Cardiac muscle cell (in vitro differentiated cells and primary cell): ENCODE results near the gene NAMPT. TPM values are rescaled to one million over a fixed set of nuclear protein-coding genes. Genes with fewer than 3 reads are reported as not detected.
"Not testable (repeated sequence)": the region's sequence is repeated elsewhere in the genome, so short reads cannot be mapped to it uniquely, and the experiment has no call there.

Source experiments
- DNase-seq, 2 donors: peaks; one replicate each; pipeline versions ENCODE4 v3.0.0 to v3.0.0-alpha.2; 2010 to 2017; ENCODE audit warnings: low read depth in 1 of 2, low spot score in 1 of 2
- H3K27ac ChIP-seq: fragments of 200-600 bp; sonication (generic); 2 replicates; pipeline ENCODE4 v1.5.1; 2016
- H3K27me3 ChIP-seq: fragments of 200-600 bp; sonication (generic); 2 replicates; pipeline ENCODE4 v1.6.0; 2016; ENCODE audit warnings: control low read depth
- H3K36me3 ChIP-seq: fragments of 200-600 bp; sonication (generic); 2 replicates; pipeline ENCODE4 v1.5.1; 2016; ENCODE audit warnings: control low read depth
- H3K4me1 ChIP-seq: fragments of 200-600 bp; sonication (generic); 2 replicates; pipeline ENCODE4 v1.8.1; 2017; ENCODE audit warnings: low read depth, mild to moderate bottlenecking, mixed run types
- H3K4me3 ChIP-seq: fragments of 200-600 bp; sonication (generic); 2 replicates; pipeline ENCODE4 v1.5.1; 2016; ENCODE audit warnings: mild to moderate bottlenecking
- H3K9me3 ChIP-seq: fragments of 200-600 bp; sonication (generic); 2 replicates; pipeline ENCODE4 v1.5.1; 2017; ENCODE audit warnings: low read depth, mild to moderate bottlenecking, control low read depth
- polyA plus RNA-seq: library from polyadenylated mRNA; unstranded; fragments of >200 nt; fragmentation: Nextera tagmentation; extraction: Ambion mirVana; gene quantifications from 2 replicates; pipeline ENCODE4 v1.2.1, GENCODE V29; 2016
- total RNA-seq: library from RNA; depleted of rRNA; stranded (reverse); fragments of >200 nt; gene quantifications from 2 replicates; pipeline ENCODE4 v1.2.3, GENCODE V29; 2016
- TF ChIP-seq, protein P1 (sequence below): IDR thresholded peaks from 2 replicates; pipeline ENCODE4 v1.5.1; 2012; ENCODE audit warnings: low read depth, mild to moderate bottlenecking, low read length

Gene NAMPT
- total and polyA plus RNA-seq, 2 experiments from 2014 or later = 36.4 to 37.3 TPM

DNA sequence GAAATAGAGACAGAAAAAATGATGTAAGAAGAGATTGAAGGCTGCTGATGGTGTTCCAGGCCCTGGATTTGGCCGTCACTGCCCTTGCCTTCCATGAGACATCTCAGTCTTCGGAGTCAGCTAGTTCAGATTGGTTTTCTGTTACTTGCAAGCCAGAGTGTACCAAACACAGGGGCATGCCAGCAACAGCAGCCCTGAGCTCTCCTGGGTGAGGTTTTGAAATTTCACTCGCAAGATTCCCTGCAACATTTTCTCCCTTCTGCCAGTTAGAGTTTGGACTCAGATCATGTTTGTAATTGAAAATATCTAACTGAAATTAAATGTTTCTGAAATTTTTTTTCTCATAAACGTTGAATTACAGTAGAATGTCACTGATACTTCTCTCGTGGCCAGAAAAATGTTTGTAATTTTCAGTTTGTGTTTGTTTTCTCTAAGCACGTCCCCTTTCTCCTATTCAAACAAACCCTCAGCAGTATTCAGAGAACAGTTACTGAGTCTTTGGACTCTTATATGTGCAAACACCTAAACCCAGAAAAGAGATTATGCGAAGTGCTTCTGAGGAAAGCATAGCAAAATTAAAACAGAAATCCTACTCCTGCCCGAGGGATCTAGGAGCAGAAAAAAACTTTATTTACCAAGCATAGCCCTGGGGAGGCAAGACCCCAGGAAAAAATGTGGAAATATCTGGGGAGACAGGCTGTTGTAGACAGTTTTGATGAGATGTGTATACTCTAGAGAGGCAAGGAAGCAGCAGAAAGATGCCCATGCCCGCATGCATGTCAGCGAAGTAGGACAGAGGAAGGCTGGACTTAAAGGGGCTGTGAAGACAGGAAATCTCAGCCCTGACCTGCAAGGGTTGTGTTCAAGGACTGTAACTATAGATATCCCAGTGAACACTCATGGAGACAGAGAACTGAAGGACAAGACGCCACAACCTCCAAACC is 43.0 kb upstream of the NAMPT start:
- Histone ChIP-seq H3K36me3 (no peaks in the 10 kb centered on the region), H3K4me3 (no peak overlapping the region), H3K27ac (no peak overlapping the region), H3K4me1 (no peaks in the 10 kb centered on the region), H3K9me3 (no peaks in the 10 kb centered on the region), H3K27me3 (no peaks in the 10 kb centered on the region)
- no peak for DNase-seq
- TF ChIP-seq, protein P1, sequence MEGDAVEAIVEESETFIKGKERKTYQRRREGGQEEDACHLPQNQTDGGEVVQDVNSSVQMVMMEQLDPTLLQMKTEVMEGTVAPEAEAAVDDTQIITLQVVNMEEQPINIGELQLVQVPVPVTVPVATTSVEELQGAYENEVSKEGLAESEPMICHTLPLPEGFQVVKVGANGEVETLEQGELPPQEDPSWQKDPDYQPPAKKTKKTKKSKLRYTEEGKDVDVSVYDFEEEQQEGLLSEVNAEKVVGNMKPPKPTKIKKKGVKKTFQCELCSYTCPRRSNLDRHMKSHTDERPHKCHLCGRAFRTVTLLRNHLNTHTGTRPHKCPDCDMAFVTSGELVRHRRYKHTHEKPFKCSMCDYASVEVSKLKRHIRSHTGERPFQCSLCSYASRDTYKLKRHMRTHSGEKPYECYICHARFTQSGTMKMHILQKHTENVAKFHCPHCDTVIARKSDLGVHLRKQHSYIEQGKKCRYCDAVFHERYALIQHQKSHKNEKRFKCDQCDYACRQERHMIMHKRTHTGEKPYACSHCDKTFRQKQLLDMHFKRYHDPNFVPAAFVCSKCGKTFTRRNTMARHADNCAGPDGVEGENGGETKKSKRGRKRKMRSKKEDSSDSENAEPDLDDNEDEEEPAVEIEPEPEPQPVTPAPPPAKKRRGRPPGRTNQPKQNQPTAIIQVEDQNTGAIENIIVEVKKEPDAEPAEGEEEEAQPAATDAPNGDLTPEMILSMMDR = no peak

DNA sequence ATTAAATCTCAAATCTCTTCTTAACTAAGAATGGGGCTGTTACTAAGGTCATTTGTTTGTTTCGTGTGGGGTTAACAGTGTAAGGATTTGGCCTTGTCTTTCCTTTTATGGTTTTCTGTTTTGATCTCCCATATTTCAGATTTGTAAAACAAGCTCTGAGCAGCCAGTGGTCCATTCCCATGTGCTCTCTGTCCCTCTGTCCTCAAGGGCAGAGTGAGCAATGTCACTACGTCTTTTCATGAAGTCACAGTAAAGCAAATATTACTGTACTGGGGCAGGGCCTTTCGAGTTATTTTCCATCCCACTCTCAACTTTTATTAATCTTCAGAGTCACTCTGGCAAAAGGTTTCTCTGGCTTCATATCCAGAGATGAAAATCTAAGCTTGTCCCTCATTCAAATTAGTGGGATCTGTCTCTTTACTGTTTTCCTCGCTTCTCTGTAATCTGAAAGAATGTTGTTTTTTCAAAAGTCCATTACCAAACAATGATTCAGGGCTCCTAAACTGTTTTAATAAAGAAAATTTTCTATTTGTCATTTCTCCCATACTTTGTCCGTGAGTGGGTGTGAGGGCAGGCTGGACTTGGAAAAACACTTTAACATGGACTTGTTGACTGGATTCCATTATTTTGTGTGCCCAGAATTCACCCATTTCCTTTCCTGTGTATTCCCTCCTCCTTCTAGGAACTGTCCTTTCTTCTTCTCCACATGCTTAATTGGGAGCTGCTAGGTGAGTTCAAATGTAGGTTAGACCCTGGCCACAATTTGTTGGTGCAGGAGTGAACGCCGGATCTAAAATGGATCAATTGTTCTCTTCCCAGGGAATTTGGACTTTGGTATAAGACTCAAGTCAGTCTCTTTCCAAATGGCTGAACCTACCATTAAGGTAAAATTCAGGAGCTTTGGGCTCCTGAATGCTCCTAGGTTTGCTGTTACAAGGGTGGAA is 42.1 kb upstream of the NAMPT start:
- Histone ChIP-seq H3K27ac (no peak overlapping the region), H3K9me3 (no peaks in the 10 kb centered on the region)
- DNase-seq = no peak

DNA sequence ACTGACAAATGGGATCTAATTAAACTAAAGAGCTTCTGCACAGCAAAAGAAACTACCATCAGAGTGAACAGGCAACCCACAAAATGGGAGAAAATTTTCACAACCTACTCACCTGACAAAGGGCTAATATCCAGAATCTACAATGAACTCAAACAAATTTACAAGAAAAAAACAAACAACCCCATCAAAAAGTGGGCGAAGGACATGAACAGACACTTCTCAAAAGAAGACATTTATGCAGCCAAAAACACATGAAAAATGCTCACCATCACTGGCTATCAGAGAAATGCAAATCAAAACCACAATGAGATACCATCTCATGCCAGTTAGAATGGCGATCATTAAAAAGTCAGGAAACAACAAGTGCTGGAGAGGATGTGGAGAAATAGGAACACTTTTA is 39.7 kb upstream of the NAMPT start:
- DNase-seq, H3K27me3 ChIP-seq, H3K36me3 ChIP-seq, H3K4me3 ChIP-seq, H3K27ac ChIP-seq, H3K9me3 ChIP-seq, H3K4me1 ChIP-seq: not testable (repeated sequence)

More for the DNA sequence above, 42.1 kb upstream of the NAMPT start:
- TF ChIP-seq, protein P1 = no peak
- Histone ChIP-seq H3K4me3 (no peak overlapping the region), H3K4me1 (no peaks in the 10 kb centered on the region), H3K27me3 (no peaks in the 10 kb centered on the region), H3K36me3 (no peaks in the 10 kb centered on the region)

DNA sequence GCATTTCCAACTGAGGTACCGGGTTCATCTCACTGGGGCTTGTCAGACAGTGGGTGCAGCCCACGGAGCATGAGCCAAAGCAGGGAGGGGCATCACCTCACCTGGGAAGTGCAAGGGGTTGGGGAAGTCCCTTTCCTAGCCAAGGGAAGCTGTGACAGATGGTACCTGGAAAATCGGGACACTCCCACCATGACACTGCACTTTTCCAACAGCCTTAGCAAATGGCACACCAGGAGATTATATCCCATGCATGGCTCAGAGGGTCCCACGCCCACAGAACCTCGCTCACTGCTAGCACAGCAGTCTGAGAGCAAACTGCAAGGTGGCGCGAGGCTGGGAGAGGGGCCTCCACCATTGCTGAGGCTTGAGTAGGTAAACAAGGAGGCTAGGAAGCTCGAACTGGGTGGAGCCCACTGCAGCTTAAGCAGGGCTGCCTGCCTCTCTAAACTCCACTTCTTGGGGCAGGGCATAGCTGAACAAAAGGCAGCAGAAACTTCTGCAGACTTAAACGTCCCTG is 35.5 kb upstream of the NAMPT start:
- DNase-seq, H3K4me3 ChIP-seq, H3K4me1 ChIP-seq, H3K27me3 ChIP-seq, H3K27ac ChIP-seq, H3K9me3 ChIP-seq, H3K36me3 ChIP-seq: not testable (repeated sequence)

DNA sequence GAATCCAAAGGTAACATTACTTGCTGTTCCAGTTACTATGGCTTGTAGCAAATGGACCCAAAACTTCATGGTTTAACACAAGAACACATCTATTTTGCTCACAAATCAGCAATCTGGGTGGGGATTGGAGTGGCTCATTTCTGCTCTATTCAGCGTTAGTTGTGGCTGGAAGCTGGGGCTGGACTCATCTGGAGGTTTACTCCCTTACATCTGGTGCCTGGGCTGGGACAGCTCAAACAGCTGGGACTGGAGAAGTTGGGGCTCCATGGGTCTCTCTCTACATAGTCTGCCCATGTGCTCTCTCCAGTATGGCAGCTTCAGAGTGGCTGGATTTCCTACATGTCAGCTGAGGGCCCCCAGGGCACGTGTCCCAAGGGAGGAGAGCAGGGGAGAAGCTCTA is 33.7 kb upstream of the NAMPT start:
- Histone ChIP-seq H3K27me3 (no peaks in the 10 kb centered on the region), H3K27ac (no peak overlapping the region), H3K9me3 (no peaks in the 10 kb centered on the region), H3K36me3 (no peaks in the 10 kb centered on the region), H3K4me3 (no peak overlapping the region), H3K4me1 (no peaks in the 10 kb centered on the region)
- DNase-seq = no peak
- TF ChIP-seq, protein P1 = no peak

DNA sequence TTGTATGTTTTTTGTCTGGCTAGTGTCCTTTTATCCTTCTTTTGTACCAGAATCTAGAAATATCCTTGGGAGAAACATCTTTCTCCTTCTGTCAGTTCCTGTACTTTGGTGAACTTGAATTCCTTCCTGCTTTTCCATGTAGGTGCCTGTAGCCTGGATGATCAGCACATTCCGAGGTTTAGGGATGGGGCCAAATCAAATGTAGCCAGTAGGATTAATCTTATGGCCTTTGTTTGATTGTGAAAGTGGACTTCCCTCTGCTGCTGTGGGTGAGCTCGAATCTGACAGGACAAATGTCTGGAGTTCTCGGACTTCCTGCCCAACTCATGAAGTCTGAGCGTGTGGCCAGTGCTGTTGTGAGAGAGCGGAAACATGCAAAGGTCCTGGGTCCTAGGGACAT is 33.2 kb upstream of the NAMPT start:
- no peaks in the 10 kb centered on the region for H3K4me1 ChIP-seq
- no peaks in the 10 kb centered on the region for H3K9me3 ChIP-seq
- no peak overlapping the region for H3K27ac ChIP-seq
- TF ChIP-seq, protein P1 = no peak
- H3K36me3 ChIP-seq = no peaks in the 10 kb centered on the region
- no peak overlapping the region for H3K4me3 ChIP-seq
- H3K27me3 ChIP-seq = no peaks in the 10 kb centered on the region
- DNase-seq = peak in 1 of 2 donors; percentile 55
